ENCODE data around the gene GCK.

Gene GCK

GRCh38 chr7:44114586-44115310, 74.5 kb downstream of the GCK start:
- DNase-seq = peak; percentile 9

- DNase-seq = no peak
Measured at GRCh38 chr7:44113764-44114354, 75.4 kb downstream of the GCK start.

- no peak for DNase-seq
Measured at GRCh38 chr7:44112997-44113763, 76.1 kb downstream of the GCK start.

DNA sequence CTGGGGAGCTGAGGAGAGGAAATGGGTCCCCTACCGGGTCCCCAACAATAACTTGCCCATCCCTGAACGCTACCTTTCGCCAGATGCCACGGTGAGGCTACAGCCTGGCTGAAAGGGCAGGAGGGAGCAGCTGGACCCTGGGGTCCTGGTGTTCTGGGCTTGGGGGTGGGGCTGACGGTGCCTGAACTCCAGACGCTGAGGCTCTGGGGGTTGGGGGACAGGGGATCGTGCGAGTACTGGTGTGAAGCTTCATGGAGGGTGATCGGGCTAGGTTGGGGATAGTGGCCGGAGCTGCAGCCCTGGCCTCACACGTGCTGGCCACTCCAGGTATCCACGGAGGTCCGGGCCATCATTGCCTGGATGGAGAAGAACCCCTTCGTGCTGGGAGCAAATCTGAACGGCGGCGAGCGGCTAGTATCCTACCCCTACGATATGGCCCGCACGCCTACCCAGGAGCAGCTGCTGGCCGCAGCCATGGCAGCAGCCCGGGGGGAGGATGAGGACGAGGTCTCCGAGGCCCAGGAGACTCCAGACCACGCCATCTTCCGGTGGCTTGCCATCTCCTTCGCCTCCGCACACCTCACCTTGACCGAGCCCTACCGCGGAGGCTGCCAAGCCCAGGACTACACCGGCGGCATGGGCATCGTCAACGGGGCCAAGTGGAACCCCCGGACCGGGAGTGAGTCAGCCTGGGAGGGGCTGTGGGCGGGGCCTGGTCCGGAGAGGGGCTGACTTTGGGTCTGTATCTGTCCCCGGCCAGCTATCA, 76.8 kb downstream of the GCK start:
- no peak for DNase-seq

- DNase-seq = no peak
Measured at GRCh38 chr7:44111761-44112160, 77.5 kb downstream of the GCK start.

DNA sequence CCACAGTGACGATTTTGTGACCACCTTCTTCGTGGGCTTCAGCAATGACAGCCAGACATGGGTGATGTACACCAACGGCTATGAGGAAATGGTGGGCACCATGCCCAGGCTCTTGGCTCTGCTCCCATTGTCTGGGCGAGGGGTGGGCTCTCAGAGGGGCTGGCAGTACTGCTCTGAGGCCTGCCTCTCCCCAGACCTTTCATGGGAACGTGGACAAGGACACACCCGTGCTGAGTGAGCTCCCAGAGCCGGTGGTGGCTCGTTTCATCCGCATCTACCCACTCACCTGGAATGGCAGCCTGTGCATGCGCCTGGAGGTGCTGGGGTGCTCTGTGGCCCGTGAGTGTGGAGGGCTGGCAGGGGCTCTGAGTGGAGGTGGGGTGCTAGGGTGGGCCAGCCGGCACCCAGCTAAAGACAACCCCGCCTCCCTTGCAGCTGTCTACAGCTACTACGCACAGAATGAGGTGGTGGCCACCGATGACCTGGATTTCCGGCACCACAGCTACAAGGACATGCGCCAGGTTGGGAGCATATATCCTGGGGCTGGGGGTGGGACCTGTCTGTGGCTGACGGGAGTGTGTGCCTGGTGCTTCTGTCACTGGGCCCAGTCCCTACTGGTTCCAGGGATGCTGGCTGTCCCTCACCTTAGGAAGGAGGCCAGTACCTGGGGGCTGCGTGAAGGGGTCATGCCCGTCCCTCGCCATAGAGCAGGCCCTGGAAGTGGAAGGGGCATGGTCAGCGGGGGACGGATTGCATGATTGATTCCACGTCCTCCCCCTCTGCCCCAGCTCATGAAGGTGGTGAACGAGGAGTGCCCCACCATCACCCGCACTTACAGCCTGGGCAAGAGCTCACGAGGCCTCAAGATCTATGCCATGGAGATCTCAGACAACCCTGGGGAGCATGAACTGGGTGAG, 78.3 kb downstream of the GCK start:
- no peak for DNase-seq

GRCh38 chr7:44109991-44110390, 79.2 kb downstream of the GCK start:
- DNase-seq = no peak

DNA sequence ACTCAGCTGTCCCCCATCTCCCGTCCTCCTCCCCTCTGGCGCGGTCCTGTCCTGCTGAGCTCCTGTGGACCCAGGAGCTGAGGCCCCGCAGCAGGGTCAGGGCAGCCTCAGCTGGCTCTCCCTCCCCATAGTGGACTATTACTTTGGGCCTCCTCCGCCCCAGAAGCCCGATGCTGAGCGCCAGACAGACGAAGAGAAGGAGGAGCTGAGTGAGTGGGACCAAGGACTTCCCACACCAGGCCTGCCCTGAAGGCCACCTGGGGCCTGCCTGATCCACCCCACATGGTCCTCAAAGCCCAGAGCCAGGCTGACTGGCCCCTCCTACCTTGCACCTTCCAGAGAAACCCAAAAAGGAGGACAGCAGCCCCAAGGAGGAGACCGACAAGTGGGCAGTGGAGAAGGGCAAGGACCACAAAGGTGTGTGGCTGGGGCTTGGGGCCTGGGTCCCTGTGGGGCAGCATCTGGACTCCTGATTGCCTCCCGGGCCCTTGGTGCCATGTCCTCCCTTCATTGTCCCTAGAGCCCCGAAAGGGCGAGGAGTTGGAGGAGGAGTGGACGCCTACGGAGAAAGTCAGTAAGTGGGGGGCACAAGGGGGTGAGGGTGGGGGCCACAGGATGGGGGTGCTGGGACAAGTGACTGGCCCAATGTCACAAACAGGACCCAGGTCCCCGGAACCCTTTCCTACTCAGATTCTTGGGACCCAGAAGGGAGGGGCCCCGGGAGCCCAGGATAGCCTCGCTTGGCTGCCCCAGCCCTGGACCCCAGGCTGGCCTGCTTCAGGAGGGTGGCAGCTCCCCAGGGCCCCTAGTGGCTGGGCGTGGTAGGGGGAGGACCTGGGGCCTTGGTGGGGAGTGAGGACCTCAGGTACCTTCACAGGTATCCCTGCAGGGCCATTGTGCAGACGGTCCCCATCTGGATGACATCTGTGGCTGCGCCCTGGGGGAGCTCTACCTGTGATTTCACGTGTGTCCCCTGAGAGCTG, 80.2 kb downstream of the GCK start:
- no peak for DNase-seq

- no peak for DNase-seq
Measured at GRCh38 chr7:44107961-44108767, 81.1 kb downstream of the GCK start.

- DNase-seq = no peak
Measured at GRCh38 chr7:44107116-44107960, 81.9 kb downstream of the GCK start.

GRCh38 chr7:44106311-44107065, 82.8 kb downstream of the GCK start:
- no peak for DNase-seq

- DNase-seq = no peak
Measured at GRCh38 chr7:44105832-44106231, 83.4 kb downstream of the GCK start.

GRCh38 chr7:44104860-44105771, 84.1 kb downstream of the GCK start:
- DNase-seq = no peak

DNA sequence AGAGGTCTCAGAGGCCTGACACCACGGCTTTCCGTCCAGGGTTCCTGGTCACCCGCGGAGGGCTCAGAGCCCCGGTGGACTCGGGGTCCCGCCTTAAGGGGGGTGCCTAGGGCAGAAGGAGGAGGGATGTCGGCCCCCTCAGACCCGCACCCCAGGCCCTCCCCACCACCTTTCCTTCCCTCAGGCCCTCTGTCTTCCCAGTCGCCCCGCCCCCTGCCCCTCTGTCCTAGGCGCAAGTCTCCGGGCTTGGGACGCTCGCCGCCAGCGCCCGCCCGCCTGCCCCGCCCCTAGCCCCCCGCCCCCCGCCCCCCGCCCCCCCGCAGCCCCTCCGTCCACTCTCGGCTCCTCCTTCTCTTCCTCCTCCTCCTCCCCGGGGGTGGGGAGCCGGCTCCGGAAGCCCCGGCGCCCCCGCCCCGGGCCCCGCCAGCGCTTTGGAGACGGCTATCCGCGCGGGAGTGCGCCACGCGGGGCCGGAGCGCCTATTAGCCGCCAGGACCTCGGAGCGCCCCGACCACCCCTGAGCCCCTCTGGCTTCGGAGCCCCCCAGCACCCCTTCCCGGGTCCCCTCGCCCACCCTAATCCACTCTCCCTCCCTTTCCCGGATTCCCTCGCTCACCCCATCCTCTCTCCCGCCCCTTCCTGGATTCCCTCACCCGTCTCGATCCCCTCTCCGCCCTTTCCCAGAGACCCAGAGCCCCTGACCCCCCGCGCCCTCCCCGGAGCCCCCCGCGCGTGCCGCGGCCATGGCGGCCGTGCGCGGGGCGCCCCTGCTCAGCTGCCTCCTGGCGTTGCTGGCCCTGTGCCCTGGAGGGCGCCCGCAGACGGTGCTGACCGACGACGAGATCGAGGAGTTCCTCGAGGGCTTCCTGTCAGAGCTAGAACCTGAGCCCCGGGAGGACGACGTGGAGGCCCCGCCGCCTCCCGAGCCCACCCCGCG, 85.0 kb downstream of the GCK start, which contains the start of gene AEBP1:
Gene AEBP1, plus strand, starts transcription at position 423 of the 937 bp plus-strand sequence. Its CDS starts 321 bp downstream, at position 744.
- no peak for DNase-seq

DNA sequence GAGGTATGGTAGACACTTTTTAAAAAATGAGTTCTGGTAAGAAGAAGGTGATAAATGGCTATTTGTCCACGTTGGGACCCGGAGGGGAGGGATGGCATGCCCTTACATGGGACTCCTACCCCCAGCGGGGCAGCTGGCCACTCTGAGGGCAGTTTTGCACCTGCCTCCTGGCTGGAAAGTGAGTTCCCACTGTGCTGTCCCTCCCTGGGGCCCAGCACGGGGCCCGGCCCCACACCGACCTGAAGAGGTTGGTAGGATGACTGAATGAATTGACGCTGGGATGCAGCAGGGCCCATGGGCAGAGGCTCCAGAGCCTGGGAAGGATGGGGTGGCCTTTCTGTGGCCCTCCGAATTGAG, 85.7 kb downstream of the GCK start:
- no peak for DNase-seq
